Thyroid gland (tissue), 4 donors: ENCODE measurements around the gene SLC12A3.

Experiments used
- CTCF ChIP-seq, 6 experiments: fragments of 200-600 bp in 3 of 6; fragments of 450-650 bp in 3 of 6; sonication (generic) in 3 of 6; IDR thresholded peaks; one replicate each; pipeline ENCODE4 v1.5.1; 2016 to 2019; ENCODE audit warnings: antibody characterized with exemption in 6 of 6, mild to moderate bottlenecking in 2 of 6, inconsistent platforms in 1 of 6, moderate library complexity in 1 of 6
- POLR2A ChIP-seq, 2 donors: fragments of 450-650 bp; IDR thresholded peaks; one replicate each; pipeline ENCODE4 v1.6.1; 2017; ENCODE audit warnings: antibody characterized with exemption in 2 of 2, mild to moderate bottlenecking in 2 of 2, moderate library complexity in 1 of 2

- TF ChIP-seq CTCF (IDR thresholded peaks at IDR 0.05) (no peak), POLR2A (IDR thresholded peaks at IDR 0.05) (no peak)
Measured at GRCh38 chr16:56915336-56916119, 50.5 kb downstream of the SLC12A3 start.
